HL-60/S4 treated with retinoic acid at 250 ng/mL for 4 days and 3 days (cell line): ENCODE results near the gene MVK.

Experiments used
- in situ Hi-C: fragments of 300-500 bp; cut with MboI; formaldehyde crosslinking; loops from 2 replicates; pipeline ENCODE4 v1.7.0; 2022; ENCODE audit warnings: low sequenced_read_pairs

The MVK gene

GRCh38 chr12:109542876-109543275 is 30.7 kb upstream of the MVK start:
- in situ Hi-C loops = no loop called here

- in situ Hi-C loops = no loop called here
Observed at GRCh38 chr12:109544955-109545531, 28.6 kb upstream of the MVK start.

- in situ Hi-C loops = no loop called here
Observed at GRCh38 chr12:109545826-109546225, 27.8 kb upstream of the MVK start.

GRCh38 chr12:109547286-109547685 is 26.3 kb upstream of the MVK start:
- in situ Hi-C loops = no loop called here

- in situ Hi-C loops = no loop called here
Observed at GRCh38 chr12:109548258-109548657, 25.3 kb upstream of the MVK start.

- in situ Hi-C loops = no loop called here
Observed at GRCh38 chr12:109549613-109550270, 23.9 kb upstream of the MVK start.

GRCh38 chr12:109550281-109550680 is 23.3 kb upstream of the MVK start:
- in situ Hi-C loops = no loop called here

GRCh38 chr12:109551108-109551507 is 22.5 kb upstream of the MVK start:
- in situ Hi-C loops = no loop called here

- in situ Hi-C loops = no loop called here
Observed at GRCh38 chr12:109552971-109553370, 20.6 kb upstream of the MVK start.

- in situ Hi-C loops = no loop called here
Observed at GRCh38 chr12:109553483-109553882, 20.1 kb upstream of the MVK start.

- in situ Hi-C loops = no loop called here
Observed at GRCh38 chr12:109553906-109554500, 19.6 kb upstream of the MVK start.

GRCh38 chr12:109554761-109555160 is 18.8 kb upstream of the MVK start:
- in situ Hi-C loops = no loop called here

GRCh38 chr12:109555431-109556315 is 17.9 kb upstream of the MVK start:
- in situ Hi-C loops = no loop called here

- in situ Hi-C loops = no loop called here
Observed at GRCh38 chr12:109557200-109557599, 16.4 kb upstream of the MVK start.

GRCh38 chr12:109557805-109558204 is 15.8 kb upstream of the MVK start:
- in situ Hi-C loops = no loop called here

GRCh38 chr12:109558374-109559199 is 15.0 kb upstream of the MVK start:
- in situ Hi-C loops = no loop called here

GRCh38 chr12:109559200-109559505 is 14.4 kb upstream of the MVK start:
- in situ Hi-C loops = no loop called here

GRCh38 chr12:109559601-109560000 is 14.0 kb upstream of the MVK start:
- in situ Hi-C loops = no loop called here

- in situ Hi-C loops = no loop called here
Observed at GRCh38 chr12:109560867-109561710, 12.5 kb upstream of the MVK start.

GRCh38 chr12:109561711-109562030 is 11.9 kb upstream of the MVK start:
- in situ Hi-C loops = no loop called here
